HG03457 (cell line): ENCODE measurements around the gene RHBG.

Experiments
- ATAC-seq: cut with Tn5 transposase; IDR thresholded peaks from one replicate; pipeline ENCODE4 v1.9.1; 2021; ENCODE audit warnings: moderate number of reproducible peaks; ENCODE audit not compliant: unreplicated experiment

RHBG gene

DNA sequence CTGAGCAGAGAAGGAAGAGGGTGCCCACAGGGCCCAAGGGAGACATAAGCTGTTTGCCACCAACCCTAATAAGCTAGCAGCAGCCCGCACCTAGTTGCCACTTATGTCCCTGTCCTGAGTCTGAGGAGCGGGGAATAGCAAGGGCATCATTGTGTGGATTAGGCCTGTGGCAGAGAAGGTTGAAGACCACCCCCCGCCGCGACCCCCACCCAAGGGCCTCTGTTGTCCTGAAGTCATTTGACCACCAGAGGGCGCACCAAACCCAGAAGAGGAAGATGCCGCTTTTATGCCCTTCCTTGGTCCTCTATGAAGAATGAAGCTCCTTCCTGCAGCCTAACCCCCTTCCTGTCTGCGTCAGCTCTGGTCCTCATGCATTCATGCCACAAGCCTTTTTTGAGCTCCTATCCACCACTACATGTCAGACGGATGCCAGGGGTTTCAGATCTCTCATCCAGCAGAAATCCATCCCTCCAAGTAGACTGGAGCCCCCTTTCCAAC lies 16.6 kb downstream of the RHBG start:
- no peak for ATAC-seq

GRCh38 chr1:156386134-156386901 lies 17.3 kb downstream of the RHBG start:
- no peak for ATAC-seq

DNA sequence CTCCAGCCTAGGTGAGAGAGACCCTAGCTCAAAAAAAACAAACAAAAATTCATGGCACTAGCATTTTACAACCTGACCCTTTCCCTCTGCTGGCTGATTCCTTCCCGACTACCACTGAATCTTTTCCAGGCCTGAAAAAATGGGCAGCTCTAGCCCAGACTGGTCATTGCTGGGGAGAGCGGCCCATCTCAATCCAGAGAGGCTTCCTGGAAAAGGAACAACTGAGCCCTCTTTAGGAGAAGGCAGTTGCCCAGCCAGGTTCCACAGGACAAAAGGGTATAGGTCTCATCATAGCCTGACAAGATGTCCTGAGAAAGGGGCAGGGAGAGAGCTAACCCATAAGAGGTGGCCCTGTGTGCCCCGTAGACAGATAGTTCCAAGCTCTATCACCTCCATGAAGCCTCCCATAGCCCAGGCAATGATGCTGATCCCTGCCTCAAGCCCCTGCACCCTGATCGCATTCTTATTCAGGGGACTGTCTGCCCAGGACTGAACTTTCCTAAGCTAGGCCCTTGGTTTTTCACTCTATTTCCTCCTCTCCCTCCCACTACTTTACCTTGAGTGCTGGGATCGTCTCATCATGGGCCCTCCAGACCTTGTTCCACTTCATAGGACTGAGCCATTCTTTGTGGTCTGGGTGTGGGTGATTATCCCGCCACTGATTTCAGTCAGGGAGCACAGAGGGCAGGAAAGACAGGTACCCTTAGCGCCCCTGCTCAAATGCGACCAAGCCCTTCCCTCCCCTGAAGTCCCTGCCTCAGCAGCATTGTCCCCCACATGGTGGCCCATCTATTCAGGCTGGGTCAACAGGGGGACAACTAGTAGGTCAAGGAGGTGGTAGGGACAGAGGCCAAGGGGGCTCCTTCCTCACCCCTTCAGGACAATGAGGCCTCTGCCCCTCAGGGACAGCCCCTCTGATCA lies 18.2 kb downstream of the RHBG start:
- ATAC-seq = no peak

- ATAC-seq = no peak
These were observed 18.8 kb downstream of the RHBG start for GRCh38 chr1:156387870-156388173.

GRCh38 chr1:156388174-156389137 lies 19.4 kb downstream of the RHBG start:
- no peak for ATAC-seq

- ATAC-seq = no peak
These were observed 20.3 kb downstream of the RHBG start for GRCh38 chr1:156389311-156389710.

GRCh38 chr1:156390469-156391365 lies 21.7 kb downstream of the RHBG start:
- ATAC-seq = no peak

DNA sequence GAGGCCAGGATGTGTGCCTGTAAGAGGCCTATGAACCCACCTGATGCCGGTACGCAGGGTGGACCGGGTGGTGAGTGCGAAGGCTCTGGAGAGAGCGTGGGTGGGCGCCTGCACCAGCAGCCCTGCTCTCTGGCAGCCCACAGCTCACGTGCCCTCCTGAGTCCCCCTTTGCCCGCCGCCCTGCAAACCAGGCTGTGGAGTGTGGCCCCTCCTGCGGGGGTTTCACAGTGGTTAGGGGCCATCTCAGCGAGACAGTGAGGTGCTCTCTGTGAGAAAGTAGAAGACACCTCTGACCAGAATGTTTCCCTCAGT lies 22.3 kb downstream of the RHBG start:
- no peak for ATAC-seq

DNA sequence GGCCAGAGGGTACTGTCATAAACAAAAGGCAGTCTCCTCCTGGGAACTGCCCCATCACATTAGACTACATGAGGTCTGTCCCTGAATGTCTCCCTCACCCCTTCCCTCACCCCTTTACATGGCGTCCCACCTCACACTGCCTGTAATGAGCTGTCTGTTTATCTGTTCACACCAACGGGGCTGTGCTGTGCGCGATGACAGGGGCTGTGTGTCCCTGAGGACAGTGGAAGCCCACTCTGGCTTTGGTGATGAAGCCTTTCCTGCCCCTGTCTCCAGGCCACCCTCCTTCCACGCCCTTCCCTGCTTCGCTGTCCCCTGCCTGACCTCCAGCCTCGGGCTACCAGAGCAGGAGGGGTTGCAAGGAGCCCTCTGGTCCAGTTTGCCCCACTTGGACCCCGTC lies 22.7 kb downstream of the RHBG start:
- ATAC-seq = no peak

- no peak for ATAC-seq
These were observed 23.4 kb downstream of the RHBG start for GRCh38 chr1:156392452-156392853.

DNA sequence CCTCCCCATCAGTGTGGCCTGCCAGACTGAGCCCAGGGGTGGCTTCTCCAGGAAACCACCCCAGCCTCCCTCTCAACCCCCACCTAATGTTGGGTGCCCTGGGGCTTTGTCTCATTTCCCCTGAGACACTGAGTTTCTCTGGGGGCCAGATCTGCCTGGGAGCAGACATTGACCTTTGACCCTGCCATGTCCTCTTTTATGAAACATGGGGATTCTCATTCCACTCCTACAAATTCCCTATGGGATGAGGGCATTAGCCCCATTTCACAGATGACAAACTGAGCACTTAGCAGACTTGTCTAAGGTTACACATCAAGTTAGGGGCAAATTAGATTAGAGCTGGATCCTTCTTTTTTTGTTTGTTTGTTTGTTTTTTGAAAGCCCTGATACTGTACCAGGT lies 24.1 kb downstream of the RHBG start:
- no peak for ATAC-seq

DNA sequence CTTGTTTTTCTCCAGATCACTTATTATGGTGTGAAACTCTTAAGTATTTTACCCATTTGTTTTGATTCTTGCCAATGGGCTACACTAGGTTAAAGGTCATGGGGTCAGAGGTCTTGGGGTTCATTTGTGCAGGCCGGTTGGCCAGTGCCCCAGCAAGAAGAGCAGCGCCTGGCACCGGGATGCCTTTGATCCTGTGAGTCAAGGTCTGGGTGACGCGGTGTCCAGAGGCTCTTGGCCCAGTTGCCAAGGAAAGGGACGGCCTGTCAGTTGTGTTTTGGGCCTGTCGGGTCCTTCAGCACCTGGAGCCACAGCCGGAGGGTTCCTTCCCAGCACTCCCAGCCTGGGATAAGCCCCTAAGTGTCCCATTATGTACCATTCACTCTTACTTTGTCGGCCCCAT lies 25.1 kb downstream of the RHBG start:
- ATAC-seq = no peak

- no peak for ATAC-seq
These were observed 25.9 kb downstream of the RHBG start for GRCh38 chr1:156394835-156395461.

- no peak for ATAC-seq
These were observed 30.5 kb downstream of the RHBG start for GRCh38 chr1:156399355-156400125.

DNA sequence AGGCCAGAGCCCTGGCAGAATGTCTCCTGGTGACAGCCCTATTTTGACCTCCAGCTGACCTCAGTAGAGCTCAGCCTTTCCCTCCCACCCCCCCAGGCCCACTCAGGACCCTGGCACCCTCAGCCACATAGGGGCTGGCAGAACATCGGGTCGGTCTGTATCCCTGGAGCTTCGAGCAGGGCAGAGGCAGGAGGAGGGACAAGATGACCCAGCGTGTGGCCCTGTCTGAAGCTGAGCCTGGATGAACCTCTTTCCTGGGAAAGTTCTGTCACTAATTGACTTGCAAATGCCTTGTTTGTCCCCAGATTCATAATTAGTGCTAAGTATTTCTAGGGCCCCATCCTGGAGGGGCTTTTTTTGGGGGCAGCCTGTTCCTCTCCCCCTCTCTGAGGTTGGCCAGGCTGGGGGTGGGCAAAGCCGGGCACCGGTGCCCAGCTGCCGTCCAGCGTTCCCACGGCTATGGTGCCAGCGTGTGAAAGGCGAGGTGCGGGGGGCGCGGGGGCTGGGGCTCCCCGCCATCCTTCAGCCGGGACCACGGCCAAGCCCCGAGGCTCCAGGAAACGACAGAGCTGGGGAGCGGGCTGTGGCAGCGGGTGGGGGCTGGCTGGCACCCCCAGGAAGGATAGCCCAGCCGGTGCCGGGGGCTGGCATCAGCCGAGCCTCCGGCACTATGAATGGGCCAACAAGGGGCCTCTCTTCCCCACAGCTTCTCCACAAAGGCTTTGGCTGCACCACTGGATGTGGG lies 31.4 kb downstream of the RHBG start:
- ATAC-seq = no peak

DNA sequence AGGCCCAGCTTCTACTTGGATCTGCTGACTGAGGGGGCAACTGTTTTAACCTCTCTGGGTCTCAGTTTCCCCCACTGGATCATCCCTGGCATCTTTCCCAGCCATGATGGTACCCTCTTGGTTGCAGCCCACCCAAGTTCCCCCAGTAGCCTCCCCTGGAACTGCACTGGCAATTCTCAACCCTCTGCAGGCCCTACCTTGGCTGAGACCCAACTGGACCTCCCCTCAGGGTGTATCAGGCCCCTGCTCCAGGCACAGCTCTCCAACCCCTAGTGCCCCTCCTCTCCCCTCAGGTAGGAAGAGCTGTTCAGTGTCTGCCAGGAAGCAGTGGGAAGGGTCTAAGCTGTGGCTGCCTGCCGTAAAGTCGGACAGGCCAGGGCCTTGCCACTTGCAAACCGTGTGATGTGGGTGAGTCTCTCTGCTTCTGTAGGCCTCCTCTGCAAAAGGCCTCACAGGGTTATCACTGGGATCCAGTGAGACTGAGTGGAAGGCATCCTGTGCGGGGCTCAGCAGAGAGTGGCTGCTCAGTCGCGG lies 32.1 kb downstream of the RHBG start:
- ATAC-seq = no peak

GRCh38 chr1:156401681-156402081 lies 32.7 kb downstream of the RHBG start:
- no peak for ATAC-seq
